SW 1271 (cell line): Measurements from ENCODE around the gene SAT2.
A peak's percentile ranks its signal among the peaks of the same experiment; 100 is the strongest.

Experiments used
- DNase-seq, 2 experiments: peaks; one replicate each; lab custom pipeline; 2025; lab: John Stamatoyannopoulos, UW

SAT2 gene

DNA sequence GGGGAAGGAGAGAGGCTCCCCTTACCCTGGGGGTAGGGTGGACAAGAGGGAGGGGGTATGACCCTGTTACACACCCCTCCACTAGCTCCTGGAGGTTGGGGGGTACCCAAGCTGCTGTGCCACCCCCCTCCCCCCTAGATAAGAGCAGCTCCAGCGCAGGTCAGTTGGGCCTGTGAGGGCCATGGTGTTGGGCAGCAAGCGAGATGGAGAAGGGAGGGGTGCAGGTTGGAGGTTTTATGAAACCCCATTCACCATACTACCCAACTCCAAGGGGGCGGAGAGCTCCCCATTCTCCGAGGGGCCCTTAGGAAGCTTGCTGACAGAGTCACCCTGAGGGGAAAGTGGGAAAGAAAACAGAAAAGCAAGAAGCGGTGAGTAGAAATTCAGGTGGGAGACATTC, 36.0 kb downstream of the SAT2 start:
- DNase-seq: no peak

DNA sequence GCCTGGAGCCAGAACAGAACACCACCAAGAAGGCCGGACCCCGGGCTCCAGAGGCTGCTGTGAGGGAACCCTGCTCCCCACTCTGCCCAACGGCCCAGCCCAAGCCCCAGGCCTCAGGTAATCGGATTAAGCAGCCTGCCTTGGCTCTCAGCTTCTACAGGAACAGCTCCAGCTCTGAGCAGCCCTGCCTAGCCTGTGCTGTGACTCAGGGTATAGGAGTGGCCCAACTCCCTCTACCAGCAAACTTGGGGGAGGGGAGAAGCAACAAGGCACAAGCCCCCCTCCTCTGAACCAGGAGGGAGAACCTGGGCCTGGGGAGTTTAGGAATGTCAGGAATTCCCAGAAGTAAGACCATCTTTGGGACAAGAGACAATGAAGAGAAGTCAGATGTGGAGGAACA, 36.9 kb downstream of the SAT2 start:
- DNase-seq: no peak

DNA sequence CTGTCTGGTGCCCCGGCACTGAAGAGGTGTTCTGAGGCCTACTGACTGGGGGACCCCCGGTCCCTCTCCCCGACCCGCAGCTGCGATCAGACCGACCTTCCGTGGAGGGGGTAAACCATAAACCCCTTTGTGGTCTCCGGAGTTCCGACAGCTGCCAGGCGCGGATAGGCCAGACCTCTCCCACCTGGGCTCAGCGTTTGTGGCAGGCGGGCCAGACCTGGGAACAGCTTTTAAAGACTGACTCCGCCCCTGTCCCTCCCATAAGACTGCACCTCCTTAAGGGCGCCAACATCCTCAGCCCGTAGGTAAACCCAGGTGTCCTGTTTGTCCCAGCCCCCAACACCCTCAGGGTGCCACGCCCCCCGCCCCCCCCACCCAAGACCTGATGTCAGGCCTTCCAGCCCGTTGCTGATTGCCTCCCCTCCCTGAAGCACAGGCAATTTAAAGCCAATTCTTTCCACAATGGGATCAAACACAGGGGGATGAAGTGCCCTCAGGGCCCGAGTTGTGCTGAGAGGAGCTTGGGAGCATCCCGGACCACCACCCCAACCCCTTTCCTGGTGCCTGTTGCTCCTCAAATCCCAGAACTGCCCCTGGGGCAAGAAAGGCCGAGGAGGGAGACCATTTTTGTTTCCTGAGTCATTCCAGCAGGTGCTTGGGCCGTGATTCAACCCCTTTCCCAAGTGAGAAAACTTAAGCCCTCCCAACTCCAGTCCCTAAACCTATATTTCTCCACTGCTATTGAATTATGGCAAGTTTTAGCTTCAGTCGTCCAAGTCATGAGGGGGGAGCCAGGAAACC, 37.5 kb downstream of the SAT2 start, which contains the start of gene SOX15:
SOX15 (minus strand) TSS at position 204 of the 801 bp plus-strand sequence. CDS start 418 bp downstream, outside the sequence.
- DNase-seq: peak in 1 of 2 experiments; percentile 30

DNA sequence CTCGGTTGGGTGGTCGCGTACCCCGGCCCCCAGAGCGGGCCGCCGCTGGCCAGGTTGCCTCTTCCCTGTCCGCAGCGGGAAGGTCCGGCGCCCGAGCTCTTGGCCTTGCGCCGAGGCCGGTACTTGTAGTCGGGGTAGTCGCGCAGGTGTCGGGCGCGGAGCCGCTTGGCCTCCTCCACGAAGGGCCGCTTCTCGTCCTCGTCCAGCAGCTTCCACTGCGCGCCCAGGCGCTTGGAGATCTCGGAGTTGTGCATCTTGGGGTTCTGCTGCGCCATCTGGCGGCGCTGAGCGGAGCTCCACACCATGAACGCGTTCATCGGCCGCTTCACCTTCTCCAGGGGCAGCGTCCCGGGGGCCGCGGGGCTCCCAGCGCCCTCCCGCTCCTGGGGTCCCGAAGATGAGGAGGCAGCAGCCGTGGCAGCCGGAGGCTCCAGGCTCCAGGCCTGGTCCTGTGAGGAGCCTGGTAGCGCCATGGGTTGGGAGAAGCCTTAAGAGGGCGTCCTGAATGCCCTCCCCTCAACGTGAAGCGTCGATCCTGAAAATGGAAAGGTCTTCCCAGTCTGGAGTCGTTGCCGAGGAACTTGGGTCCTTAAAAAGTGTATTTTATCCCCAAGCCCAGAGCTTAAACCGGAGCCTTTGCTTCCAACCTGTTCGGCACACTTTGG, 38.3 kb downstream of the SAT2 start:
- DNase-seq: no peak

DNA sequence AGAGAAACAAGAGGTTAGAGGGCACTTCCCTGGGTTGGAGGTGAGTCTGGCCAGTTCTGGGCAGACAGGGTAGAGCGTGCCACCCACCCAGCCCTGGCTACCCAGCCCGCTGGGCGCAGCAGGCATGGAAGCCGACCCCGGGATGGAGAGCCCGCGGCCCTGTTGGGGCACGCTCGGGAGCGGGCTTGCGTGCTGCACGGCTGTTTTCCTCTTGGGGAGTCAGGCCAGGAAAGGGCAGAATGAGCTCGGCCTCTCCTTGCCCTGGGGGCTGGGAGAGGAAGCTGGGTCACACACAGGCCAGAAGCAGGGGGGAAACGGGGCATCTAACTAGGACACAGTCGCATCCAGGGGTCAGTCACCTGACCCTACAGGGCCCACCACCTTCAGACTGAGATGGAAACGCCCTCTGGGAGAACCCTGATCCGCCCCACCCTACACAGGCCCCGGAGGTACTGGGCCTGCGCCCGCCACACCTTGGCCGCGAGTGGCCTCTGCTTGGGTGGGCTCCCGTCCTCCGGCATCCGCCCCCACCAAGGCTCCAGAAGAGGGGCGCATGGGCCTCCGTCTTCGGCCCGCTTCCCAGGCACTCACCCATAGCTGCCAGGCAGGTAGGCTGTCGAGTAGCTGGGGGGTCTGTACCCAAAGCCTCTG, 38.9 kb downstream of the SAT2 start:
- no peak for DNase-seq

DNA sequence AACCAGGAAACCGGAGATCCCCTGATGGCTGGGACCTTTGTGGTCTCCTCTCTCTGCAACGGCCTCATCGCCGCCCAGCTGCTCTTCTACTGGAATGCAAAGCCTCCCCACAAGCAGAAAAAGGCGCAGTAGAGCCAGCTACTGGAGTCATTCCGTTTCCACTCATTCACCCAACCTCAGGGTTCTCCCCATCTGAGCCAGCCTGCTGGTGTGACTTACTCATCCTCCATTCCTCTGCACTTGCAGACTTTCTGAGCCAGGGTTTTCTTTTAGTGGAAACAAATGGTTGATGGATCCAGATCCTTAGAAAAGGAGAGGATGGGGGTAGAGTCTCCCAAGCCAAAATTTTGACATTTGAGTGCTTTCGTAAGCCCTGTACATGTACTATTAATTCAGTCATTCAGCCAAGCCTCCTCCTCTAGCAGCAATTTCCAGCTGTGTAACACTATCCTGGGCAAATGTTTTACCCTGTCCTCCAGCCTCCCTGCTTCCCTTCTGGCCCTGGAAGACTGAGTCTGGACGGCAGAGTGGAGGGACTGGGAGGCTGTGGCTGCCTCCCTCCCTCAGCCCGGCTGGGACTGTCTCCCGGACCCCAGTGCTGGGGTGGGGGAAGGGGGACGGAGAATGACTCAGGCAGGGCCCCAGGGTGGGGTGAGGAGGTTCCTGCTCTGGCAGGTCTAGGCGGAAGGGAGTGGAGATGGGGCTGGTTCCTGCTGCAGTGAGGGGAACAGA, 40.0 kb downstream of the SAT2 start:
- DNase-seq: no peak

DNA sequence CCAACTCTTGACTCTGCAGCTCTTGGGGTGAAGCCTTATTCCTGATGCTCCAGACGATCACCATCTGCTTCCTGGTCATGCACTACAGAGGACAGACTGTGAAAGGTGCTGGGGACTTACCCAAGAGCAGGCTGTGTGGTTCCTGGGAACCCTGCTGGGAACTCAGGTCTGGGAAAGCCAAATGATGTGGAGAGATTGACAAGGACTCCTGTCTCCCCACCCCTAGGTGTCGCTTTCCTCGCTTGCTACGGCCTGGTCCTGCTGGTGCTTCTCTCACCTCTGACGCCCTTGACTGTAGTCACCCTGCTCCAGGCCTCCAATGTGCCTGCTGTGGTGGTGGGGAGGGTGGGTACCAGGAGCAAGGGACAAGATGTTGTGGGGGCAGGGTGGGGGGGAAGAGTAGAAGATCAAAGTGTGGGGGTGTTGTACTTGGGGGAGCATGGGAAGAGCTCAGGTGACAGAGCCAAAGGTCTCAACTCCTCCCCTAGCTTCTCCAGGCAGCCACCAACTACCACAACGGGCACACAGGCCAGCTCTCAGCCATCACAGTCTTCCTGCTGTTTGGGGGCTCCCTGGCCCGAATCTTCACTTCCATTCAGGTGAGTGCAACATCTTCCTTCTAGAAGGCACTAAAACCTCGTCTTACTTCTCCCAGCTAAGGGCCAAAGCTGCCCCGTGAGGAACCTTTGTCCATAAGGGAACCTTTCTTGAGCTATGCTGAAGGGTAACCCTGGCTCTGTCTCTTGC, 40.8 kb downstream of the SAT2 start:
- peak in 1 of 2 experiments; percentile 58 for DNase-seq

DNA sequence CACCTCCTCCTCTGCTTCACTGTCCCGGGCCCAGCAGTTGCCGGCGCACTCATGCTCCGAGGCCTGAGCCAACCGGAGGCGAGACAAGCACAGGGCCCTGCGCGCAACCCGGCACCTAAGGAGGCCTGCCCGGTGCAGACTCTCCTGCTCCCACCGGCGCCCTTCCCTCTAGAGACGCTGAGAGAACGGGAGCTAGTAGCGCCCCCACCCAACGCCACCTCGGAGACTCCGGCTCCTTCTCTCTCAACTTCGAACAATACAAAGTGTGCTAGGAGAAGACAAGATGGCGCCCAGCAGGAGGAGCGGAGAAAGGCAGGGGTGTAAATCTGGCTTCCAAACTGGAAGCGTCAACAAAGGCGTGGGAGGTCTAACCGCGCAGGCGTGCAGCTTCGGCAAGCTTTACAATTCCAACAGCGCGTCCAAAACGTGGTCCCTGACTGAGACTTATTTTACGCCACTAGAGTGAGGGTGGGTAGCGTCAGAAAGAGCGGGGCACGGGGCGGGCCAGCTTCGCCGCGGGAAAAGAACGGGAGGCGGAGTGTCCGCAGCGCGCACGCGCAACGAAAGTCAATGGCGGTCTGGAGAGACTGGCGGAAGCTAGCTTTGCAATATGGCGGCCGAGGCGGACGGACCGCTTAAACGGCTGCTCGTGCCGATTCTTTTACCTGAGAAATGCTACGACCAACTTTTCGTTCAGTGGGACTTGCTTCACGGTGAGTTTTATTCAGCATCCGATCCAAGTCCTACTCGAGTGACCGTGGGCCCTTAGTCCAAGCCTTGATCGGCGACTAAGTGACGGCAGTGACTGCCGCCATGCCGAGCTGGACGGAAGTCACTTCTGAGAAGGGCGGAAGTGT, 44.1 kb downstream of the SAT2 start, which contains the start of gene MPDU1:
MPDU1 (plus strand) TSS at position 600 of the 857 bp plus-strand sequence; CDS start at position 611, 11 bp downstream.
- DNase-seq: peak; percentile 61 to 92

DNA sequence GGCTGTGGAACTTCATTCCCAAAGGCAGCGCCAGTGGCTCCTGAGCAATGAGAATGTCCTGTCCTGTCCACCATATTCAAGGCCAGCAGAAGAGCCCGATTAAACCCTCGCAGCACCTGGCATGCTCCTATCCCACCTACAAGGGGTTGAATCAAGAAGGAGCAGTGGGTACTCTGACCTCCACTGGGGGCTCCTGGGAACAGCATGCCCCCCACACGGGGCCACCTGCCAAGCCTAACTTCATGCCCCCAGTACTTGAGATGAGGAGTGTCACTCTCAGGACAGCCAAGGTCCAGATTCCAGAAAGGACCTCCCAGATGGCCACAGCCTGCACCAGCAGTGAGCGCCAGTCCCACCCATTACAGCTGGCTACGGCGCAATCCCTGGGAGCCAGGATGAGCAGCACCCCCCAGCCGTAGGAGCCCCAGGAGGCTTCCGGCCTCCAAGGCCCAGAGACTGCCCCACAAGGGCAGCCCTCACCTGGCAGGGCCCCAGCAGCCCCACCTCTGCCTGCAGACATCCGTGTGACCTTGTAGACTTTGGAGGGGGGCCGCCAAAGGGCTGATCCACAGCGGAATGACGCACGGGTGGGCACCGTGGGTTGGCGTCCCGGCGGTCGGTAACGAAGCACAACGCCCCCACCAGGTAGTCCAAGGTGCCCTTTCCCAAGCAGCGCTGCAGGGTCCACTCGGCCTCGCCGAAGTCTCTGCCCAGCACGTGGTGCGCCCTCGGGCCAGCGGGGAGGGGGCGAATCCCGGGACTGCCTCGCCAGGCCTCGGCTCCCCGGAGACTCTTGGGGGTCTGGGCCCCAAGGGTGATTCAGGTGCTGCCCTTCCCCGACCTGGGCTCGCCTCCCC, 45.0 kb downstream of the SAT2 start:
- no peak for DNase-seq

DNA sequence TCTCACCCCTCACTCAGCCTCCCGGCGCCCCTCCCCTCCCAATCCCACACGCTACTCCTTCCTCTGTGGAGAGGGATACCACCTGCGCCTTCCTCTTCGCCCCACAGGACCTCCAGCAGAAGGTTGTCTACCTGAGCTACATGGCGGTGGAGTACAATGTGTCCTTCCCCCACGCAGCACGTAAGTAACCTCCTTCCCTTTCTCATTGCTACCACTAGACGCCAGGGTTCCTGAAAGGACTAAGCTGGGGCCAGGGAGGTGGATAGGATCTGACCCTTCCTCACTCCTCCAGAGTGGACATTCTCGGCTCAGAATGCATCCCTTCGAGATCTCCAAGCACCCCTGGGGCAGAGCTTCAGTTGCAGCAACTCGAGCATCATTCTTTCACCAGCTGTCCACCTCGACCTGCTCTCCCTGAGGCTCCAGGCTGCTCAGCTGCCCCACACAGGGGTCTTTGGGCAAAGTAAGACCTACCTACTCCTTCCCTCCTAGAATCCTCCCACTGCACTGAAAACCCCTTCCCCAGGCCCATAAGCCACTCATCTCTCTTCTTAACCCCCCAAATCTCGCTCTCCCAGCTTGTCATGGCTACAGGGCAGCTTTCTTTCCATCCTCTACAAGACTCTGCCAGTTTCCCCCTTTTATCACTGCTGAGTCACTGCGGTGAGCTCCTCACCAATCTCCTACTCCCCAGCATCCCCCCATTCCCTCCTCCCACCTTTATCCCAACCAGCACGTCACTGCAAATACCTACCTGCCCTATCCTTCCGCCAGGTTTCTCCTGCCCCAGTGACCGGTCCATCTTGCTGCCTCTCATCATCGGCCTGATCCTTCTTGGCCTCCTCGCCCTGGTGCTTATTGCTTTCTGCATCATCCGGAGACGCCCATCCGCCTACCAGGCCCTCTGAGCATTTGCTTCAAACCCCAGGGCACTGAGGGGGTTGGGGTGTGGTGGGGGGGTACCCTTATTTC, 46.7 kb downstream of the SAT2 start:
- no peak for DNase-seq

DNA sequence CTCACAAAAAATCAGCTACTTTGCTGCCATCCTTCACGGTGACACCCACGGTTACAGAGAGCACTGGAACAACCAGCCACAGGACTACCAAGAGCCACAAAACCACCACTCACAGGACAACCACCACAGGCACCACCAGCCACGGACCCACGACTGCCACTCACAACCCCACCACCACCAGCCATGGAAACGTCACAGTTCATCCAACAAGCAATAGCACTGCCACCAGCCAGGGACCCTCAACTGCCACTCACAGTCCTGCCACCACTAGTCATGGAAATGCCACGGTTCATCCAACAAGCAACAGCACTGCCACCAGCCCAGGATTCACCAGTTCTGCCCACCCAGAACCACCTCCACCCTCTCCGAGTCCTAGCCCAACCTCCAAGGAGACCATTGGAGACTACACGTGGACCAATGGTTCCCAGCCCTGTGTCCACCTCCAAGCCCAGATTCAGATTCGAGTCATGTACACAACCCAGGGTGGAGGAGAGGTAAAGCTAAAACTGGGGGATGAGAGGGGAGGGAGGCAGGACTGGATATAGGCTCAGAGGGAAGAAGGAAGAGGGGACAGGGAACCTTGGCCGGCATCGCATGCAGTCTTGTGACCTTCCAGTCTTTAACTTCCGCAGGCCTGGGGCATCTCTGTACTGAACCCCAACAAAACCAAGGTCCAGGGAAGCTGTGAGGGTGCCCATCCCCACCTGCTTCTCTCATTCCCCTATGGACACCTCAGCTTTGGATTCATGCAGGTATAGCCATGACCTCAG, 47.6 kb downstream of the SAT2 start:
- DNase-seq: no peak

DNA sequence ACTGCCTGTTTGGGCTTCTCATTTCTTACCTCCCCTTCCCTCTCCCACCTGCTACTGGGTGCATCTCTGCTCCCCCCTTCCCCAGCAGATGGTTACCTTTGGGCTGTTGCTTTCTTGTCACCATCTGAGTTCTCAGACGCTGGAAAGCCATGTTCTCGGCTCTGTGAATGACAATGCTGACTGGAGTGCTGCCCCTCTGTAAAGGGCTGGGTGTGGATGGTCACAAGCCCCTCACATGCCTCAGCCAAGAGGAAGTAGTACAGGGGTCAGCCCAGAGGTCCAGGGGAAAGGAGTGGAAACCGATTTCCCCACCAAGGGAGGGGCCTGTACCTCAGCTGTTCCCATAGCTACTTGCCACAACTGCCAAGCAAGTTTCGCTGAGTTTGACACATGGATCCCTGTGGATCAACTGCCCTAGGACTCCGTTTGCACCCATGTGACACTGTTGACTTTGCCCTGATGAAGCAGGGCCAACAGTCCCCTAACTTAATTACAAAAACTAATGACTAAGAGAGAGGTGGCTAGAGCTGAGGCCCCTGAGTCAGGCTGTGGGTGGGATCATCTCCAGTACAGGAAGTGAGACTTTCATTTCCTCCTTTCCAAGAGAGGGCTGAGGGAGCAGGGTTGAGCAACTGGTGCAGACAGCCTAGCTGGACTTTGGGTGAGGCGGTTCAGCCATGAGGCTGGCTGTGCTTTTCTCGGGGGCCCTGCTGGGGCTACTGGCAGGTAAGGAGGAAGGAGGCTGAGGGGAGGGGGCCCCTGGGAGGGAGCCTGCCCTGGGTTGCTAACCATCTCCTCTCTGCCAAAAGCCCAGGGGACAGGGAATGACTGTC, 48.4 kb downstream of the SAT2 start, which contains the start of gene CD68:
CD68 (plus strand) TSS at position 638 of the 833 bp plus-strand sequence; CDS start at position 678, 40 bp downstream.
- DNase-seq: peak; percentile 88 to 94

DNA sequence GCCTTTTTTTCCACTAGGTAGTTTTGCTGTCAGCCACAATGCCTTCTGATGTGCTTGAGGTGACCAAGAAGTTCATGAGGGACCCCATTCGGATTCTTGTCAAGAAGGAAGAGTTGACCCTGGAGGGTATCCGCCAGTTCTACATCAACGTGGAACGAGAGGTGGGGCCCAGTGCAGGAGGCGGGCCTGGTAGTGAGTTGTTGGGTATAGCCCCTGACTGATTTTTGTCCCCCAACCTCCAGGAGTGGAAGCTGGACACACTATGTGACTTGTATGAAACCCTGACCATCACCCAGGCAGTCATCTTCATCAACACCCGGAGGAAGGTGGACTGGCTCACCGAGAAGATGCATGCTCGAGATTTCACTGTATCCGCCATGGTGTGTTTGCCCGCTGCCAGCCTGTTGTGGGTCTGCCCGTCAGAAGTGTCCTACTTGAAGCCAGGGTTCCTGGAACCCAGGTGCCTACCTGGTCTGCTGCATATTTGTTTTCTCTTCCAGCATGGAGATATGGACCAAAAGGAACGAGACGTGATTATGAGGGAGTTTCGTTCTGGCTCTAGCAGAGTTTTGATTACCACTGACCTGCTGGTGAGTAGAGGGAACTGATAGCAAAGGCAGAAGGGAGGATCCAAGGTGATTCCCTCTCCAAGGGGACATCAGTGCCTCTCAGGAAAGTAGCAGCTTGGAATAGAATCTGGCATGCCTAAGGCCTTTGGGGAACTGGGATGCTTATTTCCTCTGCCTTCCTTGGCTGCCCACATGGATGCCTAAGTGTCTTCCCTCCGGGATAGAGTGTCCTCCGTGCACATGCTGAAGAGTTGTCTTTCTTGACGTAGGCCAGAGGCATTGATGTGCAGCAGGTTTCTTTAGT, 50.1 kb downstream of the SAT2 start:
- no peak for DNase-seq

DNA sequence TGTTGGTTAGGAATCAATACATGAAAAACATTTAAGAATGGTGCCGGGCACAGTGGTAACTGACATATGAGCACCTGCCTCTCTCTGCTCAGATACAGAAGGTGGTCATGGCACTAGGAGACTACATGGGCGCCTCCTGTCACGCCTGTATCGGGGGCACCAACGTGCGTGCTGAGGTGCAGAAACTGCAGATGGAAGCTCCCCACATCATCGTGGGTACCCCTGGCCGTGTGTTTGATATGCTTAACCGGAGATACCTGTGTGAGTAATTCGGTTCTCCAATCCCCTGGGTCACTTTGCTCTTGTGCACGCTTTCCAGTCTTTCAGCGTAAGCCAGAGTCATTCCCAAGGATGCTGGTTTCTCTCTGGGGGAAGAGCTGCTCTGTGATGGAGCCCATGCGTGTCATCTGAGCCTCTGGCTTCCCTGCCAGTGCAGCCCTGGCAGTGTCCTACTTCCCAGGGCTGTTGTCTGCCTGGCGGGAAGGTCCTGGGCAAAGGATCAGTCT, 51.1 kb downstream of the SAT2 start:
- no peak for DNase-seq
